ENCODE data around the gene UAP1L1. TPM values are rescaled to one million over a fixed set of nuclear protein-coding genes. Genes with fewer than 3 reads are reported as not detected.

UAP1L1 gene

Small RNA genes lying within 50 kb of the gene (small RNA-seq; reads per million reads assigned to genes)
- not detected for gene RF00153 (ENCODE audit: insufficient read depth)

All from neuronal stem cell (in vitro differentiated cells).